Spleen (tissue), 11 donors: Measurements from ENCODE around the gene MRPL23. TPM values are rescaled to one million over a fixed set of nuclear protein-coding genes. Genes with fewer than 3 reads are reported as not detected.

Experiments used
- DNase-seq: peaks from one replicate; pipeline ENCODE4 v3.0.0-alpha.2; 2020
- H3K27ac ChIP-seq, 8 donors: fragments of 200-600 bp; sonication (generic) in 7 of 8; 1 replicate in 4 of 8; 2 replicates in 4 of 8; pipeline versions ENCODE4 v1.5.0 to v1.8.0; 2016 to 2021; ENCODE audit warnings: inconsistent platforms in 4 of 8, mild to moderate bottlenecking in 4 of 8, moderate library complexity in 1 of 8
- H3K27me3 ChIP-seq, 7 donors: fragments of 200-600 bp; sonication (generic) in 6 of 7; replicated peaks in 1 of 7; 1 replicate in 4 of 7; 2 replicates in 3 of 7; pipeline versions ENCODE4 v1.5.0 to v1.8.0; 2016 to 2021; ENCODE audit warnings: inconsistent platforms in 3 of 7, mild to moderate bottlenecking in 1 of 7
- H3K36me3 ChIP-seq, 6 donors: fragments of 200-600 bp; sonication (generic) in 5 of 6; 1 replicate in 4 of 6; 2 replicates in 2 of 6; pipeline versions ENCODE4 v1.5.0 to v1.8.0; 2016 to 2021; ENCODE audit warnings: inconsistent platforms in 2 of 6
- H3K4me1 ChIP-seq, 6 donors: fragments of 200-600 bp; sonication (generic) in 5 of 6; 1 replicate in 3 of 6; 2 replicates in 3 of 6; pipeline versions ENCODE4 v1.5.0 to v1.8.0; 2016 to 2021; ENCODE audit warnings: inconsistent platforms in 3 of 6
- H3K4me3 ChIP-seq, 8 donors: fragments of 200-600 bp; sonication (generic) in 7 of 8; 1 replicate in 4 of 8; 2 replicates in 4 of 8; pipeline versions ENCODE4 v1.5.0 to v1.8.0; 2016 to 2021; ENCODE audit warnings: inconsistent platforms in 4 of 8, mild to moderate bottlenecking in 4 of 8, moderate library complexity in 2 of 8
- H3K9me3 ChIP-seq, 8 donors: fragments of 200-600 bp; sonication (generic) in 7 of 8; 1 replicate in 4 of 8; 2 replicates in 4 of 8; pipeline versions ENCODE4 v1.5.0 to v1.8.0; 2016 to 2021; ENCODE audit warnings: inconsistent platforms in 4 of 8
- CTCF ChIP-seq, 11 experiments: fragments of 200-600 bp in 7 of 11; fragments of 450-650 bp in 4 of 11; sonication (generic) in 4 of 11; IDR thresholded peaks in 8 of 11; conservative IDR thresholded peaks in 3 of 11; 1 replicate in 7 of 11; 2 replicates in 4 of 11; pipeline versions ENCODE4 v1.4.0 to v1.8.0; 2016 to 2021; ENCODE audit warnings: antibody characterized with exemption in 11 of 11, inconsistent platforms in 4 of 11, mild to moderate bottlenecking in 1 of 11
- POLR2A ChIP-seq, 3 donors: fragments of 450-650 bp; IDR thresholded peaks; one replicate each; pipeline ENCODE4 v1.5.1; 2017; ENCODE audit warnings: antibody characterized with exemption in 3 of 3, mild to moderate bottlenecking in 1 of 3
- POLR2AphosphoS5 ChIP-seq, 3 donors: sonication (generic); formaldehyde crosslinking; IDR thresholded peaks; one replicate each; pipeline ENCODE4 v1.5.1; 2017; ENCODE audit warnings: antibody characterized with exemption in 3 of 3
- WGBS, 5 donors: extraction: QIAGEN DNeasy Blood & Tissue Kit in 3 of 5; methylation state at CpG; one replicate each; pipeline versions ENCODE4 v1.1.5 to v1.1.7; 2013 to 2018; 5-methylcytosine and 5-hydroxymethylcytosine counted together
- intact Hi-C: fragments of 100-400 bp; cut with DNase I; formaldehyde crosslinking; loops from one replicate; pipeline ENCODE4 v1.15.0; 2023; ENCODE audit warnings: low total_unique reads
- polyA plus RNA-seq, 3 donors: library from polyadenylated mRNA; stranded (reverse); fragments of 200-250 nt; gene quantifications; one replicate each; pipeline ENCODE4 v1.2.1, GENCODE V29; 2013
- total RNA-seq, 7 donors: library from RNA; depleted of rRNA in 3 of 7; stranded (reverse); fragments of >200 nt in 3 of 7; fragmentation: NEBNext Ultra II Directional in 4 of 7; extraction: Animal tissue kit (Norgen Biotek cat#: 25700) in 4 of 7; gene quantifications; one replicate each; pipeline versions ENCODE4 v1.1.0 to v1.2.1, GENCODE V29; 2016 to 2021
- donor health status: healthy with polysubstance abuse.
- donor health status: DM: no; HTN: no; CAD: no; lungs with moderate emphysema.
- donor health status: DM: no; HTN: no; CAD: no.
- donor health status: Bipolar disorder and iron deficiency.
- donor health status: healthy.
- donor health status: DM: no; HTN: no; CAD: no.
- donor health status: DM: yes; HTN: yes; CAD: no.

MRPL23 gene
- total and polyA plus RNA-seq, 10 donors, result 32.5 to 160 (median 54.0) TPM

GRCh38 chr11:1927848-1928469, 19.2 kb upstream of the MRPL23 start:
- no peaks in the 10 kb centered on the region for H3K9me3 ChIP-seq
- no peak for DNase-seq
- no peak for TF ChIP-seq POLR2A (IDR thresholded peaks at IDR 0.05)
- intact Hi-C loops, result no loop called here
- no peak overlapping the region for H3K4me3 ChIP-seq
- H3K4me1 ChIP-seq, result peaks cover 0 to 9% (median 0%) of the 10 kb centered on the region in 6 donors
- H3K36me3 ChIP-seq, result no peaks in the 10 kb centered on the region
- no peak overlapping the region for H3K27ac ChIP-seq
- 75 to 90% (median 85%) methylated on average over 13 to 20 of the region's 20 CpGs for WGBS, 5 donors
- H3K27me3 ChIP-seq, result peaks cover 0 to 39% (median 0%) of the 10 kb centered on the region in 7 donors

- no peak for DNase-seq
- TF ChIP-seq POLR2A (IDR thresholded peaks at IDR 0.05) (no peak), CTCF (IDR thresholded peaks at IDR 0.05 in 8 of 11, conservative IDR thresholded peaks at IDR 0.05 in 3 of 11) (no peak), POLR2AphosphoS5 (IDR thresholded peaks at IDR 0.05) (no peak)
- H3K4me1 ChIP-seq, result peaks cover 0 to 9% (median 0%) of the 10 kb centered on the region in 6 donors
- H3K27me3 ChIP-seq, result peaks cover 0 to 38% (median 0%) of the 10 kb centered on the region in 7 donors
- H3K36me3 ChIP-seq, result no peaks in the 10 kb centered on the region
- H3K27ac ChIP-seq, result no peak overlapping the region
- whole genome bisulfite sequencing, 5 donors, result 79 to 96% (median 92%) methylated on average over 9 to 13 of the region's 13 CpGs
- H3K9me3 ChIP-seq, result no peaks in the 10 kb centered on the region
- intact Hi-C loops, result no loop called here
- H3K4me3 ChIP-seq, result no peak overlapping the region
Observed at GRCh38 chr11:1928470-1928890, 18.7 kb upstream of the MRPL23 start.

GRCh38 chr11:1928891-1929541, 18.1 kb upstream of the MRPL23 start:
- DNase-seq, result no peak
- peaks cover 0 to 38% (median 0%) of the 10 kb centered on the region in 7 donors for H3K27me3 ChIP-seq
- H3K4me3 ChIP-seq, result no peak overlapping the region
- H3K9me3 ChIP-seq, result no peaks in the 10 kb centered on the region
- H3K36me3 ChIP-seq, result no peaks in the 10 kb centered on the region
- WGBS, 5 donors, result 90 to 92% (median 92%) methylated on average over 33 to 35 of the region's 35 CpGs
- TF ChIP-seq POLR2AphosphoS5 (IDR thresholded peaks at IDR 0.05) (no peak), POLR2A (IDR thresholded peaks at IDR 0.05) (no peak), CTCF (IDR thresholded peaks at IDR 0.05 in 8 of 11, conservative IDR thresholded peaks at IDR 0.05 in 3 of 11) (no peak)
- intact Hi-C loops, result no loop called here
- peaks cover 0 to 9% (median 0%) of the 10 kb centered on the region in 6 donors for H3K4me1 ChIP-seq
- H3K27ac ChIP-seq, result no peak overlapping the region

- DNase-seq, result no peak
- Histone ChIP-seq H3K27me3 (peaks cover 0 to 35% (median 0%) of the 10 kb centered on the region in 7 donors), H3K27ac (no peak overlapping the region), H3K4me3 (no peak overlapping the region), H3K36me3 (no peaks in the 10 kb centered on the region), H3K4me1 (peaks cover 0 to 9% (median 0%) of the 10 kb centered on the region in 6 donors), H3K9me3 (no peaks in the 10 kb centered on the region)
- TF ChIP-seq CTCF (IDR thresholded peaks at IDR 0.05 in 8 of 11, conservative IDR thresholded peaks at IDR 0.05 in 3 of 11) (no peak), POLR2AphosphoS5 (IDR thresholded peaks at IDR 0.05) (no peak), POLR2A (IDR thresholded peaks at IDR 0.05) (no peak)
- WGBS, 5 donors, result 79 to 85% (median 81%) methylated on average over 25 of the region's 25 CpGs
- intact Hi-C loops, result no loop called here
Observed at GRCh38 chr11:1929621-1930461, 17.3 kb upstream of the MRPL23 start.
